Loucy (cell line): ENCODE results near the gene PASK.

Experiments
- CTCF ChIP-seq: fragments of 200-600 bp; sonication (generic); conservative IDR thresholded peaks from 2 replicates; pipeline ENCODE4 v1.5.1; 2014; ENCODE audit warnings: mild to moderate bottlenecking, antibody characterized with exemption, low read length
- EZH2phosphoT487 ChIP-seq: fragments of 200-600 bp; IDR thresholded peaks from 2 replicates; pipeline ENCODE4 v1.6.1; 2018; ENCODE audit warnings: antibody characterized with exemption, mild to moderate bottlenecking, moderate library complexity, borderline replicate concordance

GRCh38 chr2:241130316-241130715 is 19.0 kb downstream of the PASK start:
- TF ChIP-seq CTCF (no peak), EZH2phosphoT487 (no peak)
